ENCODE data around the gene ANXA7.

ANXA7 gene

GRCh38 chr10:73413528-73414229 is at the start of gene ANXA7:
ANXA7 (minus strand) TSS chr10:73414058; CDS start chr10:73400856, 13,202 bp downstream.
- DNase-seq, result peak; percentile 93

- no peak for DNase-seq
Observed at GRCh38 chr10:73460897-73461296, 47.0 kb upstream of the ANXA7 start.

- no peak for DNase-seq
Observed at GRCh38 chr10:73459683-73460314, 45.9 kb upstream of the ANXA7 start.

- no peak for DNase-seq
Observed at GRCh38 chr10:73456187-73456890, 42.5 kb upstream of the ANXA7 start.

- no peak for DNase-seq
Observed at GRCh38 chr10:73449113-73449512, 35.3 kb upstream of the ANXA7 start.

GRCh38 chr10:73448384-73448783 is 34.5 kb upstream of the ANXA7 start:
- DNase-seq, result no peak

- no peak for DNase-seq
Observed at GRCh38 chr10:73446926-73447325, 33.1 kb upstream of the ANXA7 start.

GRCh38 chr10:73444457-73444856 is 30.6 kb upstream of the ANXA7 start:
- no peak for DNase-seq

- no peak for DNase-seq
Observed at GRCh38 chr10:73439605-73440312, 25.9 kb upstream of the ANXA7 start.

GRCh38 chr10:73439055-73439454 is 25.2 kb upstream of the ANXA7 start:
- no peak for DNase-seq

GRCh38 chr10:73433538-73433867 is 19.6 kb upstream of the ANXA7 start, which contains the start of gene MSS51:
MSS51 (minus strand) TSS chr10:73433561; CDS start chr10:73428284, 5,277 bp downstream.
- no peak for DNase-seq

GRCh38 chr10:73432646-73433537 is 19.0 kb upstream of the ANXA7 start:
- no peak for DNase-seq

GRCh38 chr10:73426318-73426717 is 12.5 kb upstream of the ANXA7 start:
- DNase-seq, result no peak

GRCh38 chr10:73424478-73424877 is 10.6 kb upstream of the ANXA7 start:
- DNase-seq, result no peak

- DNase-seq, result no peak
Observed at GRCh38 chr10:73423309-73423708, 9.5 kb upstream of the ANXA7 start.

GRCh38 chr10:73416571-73416970 is 2.7 kb upstream of the ANXA7 start:
- no peak for DNase-seq

- DNase-seq, result peak; percentile 17
Observed at GRCh38 chr10:73414230-73414945, 530 bp upstream of the ANXA7 start.

GRCh38 chr10:73413108-73413527 is 740 bp downstream of the ANXA7 start:
- DNase-seq, result peak; percentile 67

GRCh38 chr10:73410897-73411296 is 3.0 kb downstream of the ANXA7 start:
- no peak for DNase-seq

- no peak for DNase-seq
Observed at GRCh38 chr10:73408978-73409521, 4.8 kb downstream of the ANXA7 start.

- no peak for DNase-seq
Observed at GRCh38 chr10:73408061-73408460, 5.8 kb downstream of the ANXA7 start.

Measured in CD4-positive, alpha-beta T cell treated with Interleukin-21 for 1 hour (primary cell).